Stomach (tissue), 9 donors: ENCODE data around the gene KRT7. TPM values are rescaled to one million over a fixed set of nuclear protein-coding genes. Genes with fewer than 3 reads are reported as not detected.
A peak's percentile ranks its signal among the peaks of the same experiment; 100 is the strongest.

Experiments
- DNase-seq, 2 donors: peaks; one replicate each; pipeline versions ENCODE4 v3.0.0 to v3.0.0-alpha.2; 2013 to 2019
- H3K27ac ChIP-seq, 5 donors: fragments of 200-600 bp in 4 of 5; sonication (generic) in 4 of 5; one replicate each; pipeline ENCODE4 v1.5.1; 2013 to 2019; ENCODE audit warnings: mild to moderate bottlenecking in 1 of 5, moderate library complexity in 1 of 5
- H3K27me3 ChIP-seq, 3 donors: fragments of 200-600 bp; sonication (generic); one replicate each; pipeline ENCODE4 v1.5.1; 2017 to 2019; ENCODE audit warnings: mixed run types in 1 of 3
- H3K36me3 ChIP-seq, 4 donors: fragments of 200-600 bp; sonication (generic); 1 replicate in 3 of 4; 2 replicates in 1 of 4; pipeline ENCODE4 v1.5.1; 2016 to 2019
- H3K4me1 ChIP-seq, 4 donors: fragments of 200-600 bp; sonication (generic); one replicate each; pipeline ENCODE4 v1.5.1; 2016 to 2019
- H3K4me3 ChIP-seq, 4 donors: fragments of 200-600 bp; sonication (generic) in 3 of 4; one replicate each; pipeline ENCODE4 v1.5.1; 2016 to 2019; ENCODE audit warnings: mild to moderate bottlenecking in 1 of 4
- H3K9me3 ChIP-seq, 4 donors: fragments of 200-600 bp; sonication (generic); one replicate each; pipeline ENCODE4 v1.5.1; 2016 to 2019
- EP300 ChIP-seq: sonication (generic); formaldehyde crosslinking; IDR thresholded peaks from one replicate; pipeline ENCODE4 v1.6.1; 2017; ENCODE audit warnings: antibody characterized with exemption
- POLR2A ChIP-seq, 4 donors: fragments of 450-650 bp; IDR thresholded peaks; one replicate each; pipeline ENCODE4 v1.6.1; 2016; ENCODE audit warnings: antibody characterized with exemption in 4 of 4, control low read depth in 2 of 4, mild to moderate bottlenecking in 1 of 4, moderate library complexity in 1 of 4
- POLR2AphosphoS5 ChIP-seq, 3 donors: sonication (generic); formaldehyde crosslinking; IDR thresholded peaks; one replicate each; pipeline ENCODE4 v1.6.1; 2016; ENCODE audit warnings: antibody characterized with exemption in 3 of 3
- WGBS, 5 donors: extraction: QIAGEN DNeasy Blood & Tissue Kit in 3 of 5; methylation state at CpG; one replicate each; pipeline versions ENCODE4 v1.1.5 to v1.1.7; 2013 to 2018; 5-methylcytosine and 5-hydroxymethylcytosine counted together
- intact Hi-C: fragments of 100-400 bp; cut with DNase I; formaldehyde crosslinking; loops from one replicate; pipeline ENCODE4 v1.15.1; 2023; ENCODE audit warnings: low total_unique reads
- polyA plus RNA-seq, 3 donors: library from polyadenylated mRNA; stranded (reverse); fragments of 200-250 nt; gene quantifications; one replicate each; pipeline ENCODE4 v1.2.3, GENCODE V29; 2013
- total RNA-seq, 5 donors: library from RNA; depleted of rRNA; stranded (reverse); fragments of >200 nt; gene quantifications; one replicate each; pipeline versions ENCODE4 v1.1.0 to v1.2.3, GENCODE V29; 2014 to 2016
- TF ChIP-seq, protein P1 (sequence below), 7 experiments: fragments of 450-650 bp in 4 of 7; fragments of 200-600 bp in 3 of 7; sonication (generic) in 3 of 7; IDR thresholded peaks; one replicate each; pipeline ENCODE4 v1.5.1; 2016 to 2019; ENCODE audit warnings: antibody characterized with exemption in 7 of 7, control low read depth in 2 of 7, mild to moderate bottlenecking in 1 of 7
- donor health status: healthy with polysubstance abuse.
- donor health status: Bipolar disorder and iron deficiency.
- donor health status: healthy.

KRT7 gene
- total and polyA plus RNA-seq, 8 donors, result 6.4 to 214 (median 117) TPM; not detected in 2

- intact Hi-C loops, result no loop called here
- TF ChIP-seq EP300, result no peak
- no peak for TF ChIP-seq POLR2AphosphoS5 (IDR thresholded peaks at IDR 0.05)
- TF ChIP-seq, protein P1, sequence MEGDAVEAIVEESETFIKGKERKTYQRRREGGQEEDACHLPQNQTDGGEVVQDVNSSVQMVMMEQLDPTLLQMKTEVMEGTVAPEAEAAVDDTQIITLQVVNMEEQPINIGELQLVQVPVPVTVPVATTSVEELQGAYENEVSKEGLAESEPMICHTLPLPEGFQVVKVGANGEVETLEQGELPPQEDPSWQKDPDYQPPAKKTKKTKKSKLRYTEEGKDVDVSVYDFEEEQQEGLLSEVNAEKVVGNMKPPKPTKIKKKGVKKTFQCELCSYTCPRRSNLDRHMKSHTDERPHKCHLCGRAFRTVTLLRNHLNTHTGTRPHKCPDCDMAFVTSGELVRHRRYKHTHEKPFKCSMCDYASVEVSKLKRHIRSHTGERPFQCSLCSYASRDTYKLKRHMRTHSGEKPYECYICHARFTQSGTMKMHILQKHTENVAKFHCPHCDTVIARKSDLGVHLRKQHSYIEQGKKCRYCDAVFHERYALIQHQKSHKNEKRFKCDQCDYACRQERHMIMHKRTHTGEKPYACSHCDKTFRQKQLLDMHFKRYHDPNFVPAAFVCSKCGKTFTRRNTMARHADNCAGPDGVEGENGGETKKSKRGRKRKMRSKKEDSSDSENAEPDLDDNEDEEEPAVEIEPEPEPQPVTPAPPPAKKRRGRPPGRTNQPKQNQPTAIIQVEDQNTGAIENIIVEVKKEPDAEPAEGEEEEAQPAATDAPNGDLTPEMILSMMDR (IDR thresholded peaks at IDR 0.05), result no peak
- TF ChIP-seq POLR2A (IDR thresholded peaks at IDR 0.05), result no peak
- Histone ChIP-seq H3K36me3 (no peaks in the 10 kb centered on the region), H3K4me3 (no peak overlapping the region), H3K4me1 (peaks cover 14 to 69% (median 30%) of the 10 kb centered on the region in 4 donors), H3K9me3 (no peaks in the 10 kb centered on the region), H3K27ac (no peak overlapping the region), H3K27me3 (no peaks in the 10 kb centered on the region)
- WGBS, 5 donors, result 23 to 55% (median 29%) methylated on average over 3 of the region's 3 CpGs
- no peak for DNase-seq
Observed at GRCh38 chr12:52189376-52190174, 43.5 kb upstream of the KRT7 start.

GRCh38 chr12:52190860-52191729 lies 41.9 kb upstream of the KRT7 start:
- WGBS, 5 donors, result 71 to 86% (median 78%) methylated on average over 8 to 16 of the region's 16 CpGs
- no peak for TF ChIP-seq EP300
- TF ChIP-seq, protein P1 (IDR thresholded peaks at IDR 0.05), result no peak
- TF ChIP-seq POLR2AphosphoS5 (IDR thresholded peaks at IDR 0.05), result no peak
- no peak for TF ChIP-seq POLR2A (IDR thresholded peaks at IDR 0.05)
- DNase-seq, result no peak
- H3K36me3 ChIP-seq, result no peaks in the 10 kb centered on the region
- peaks cover 14 to 56% (median 30%) of the 10 kb centered on the region in 4 donors for H3K4me1 ChIP-seq
- H3K27me3 ChIP-seq, result no peaks in the 10 kb centered on the region
- H3K9me3 ChIP-seq, result no peaks in the 10 kb centered on the region
- H3K4me3 ChIP-seq, result no peak overlapping the region
- peak overlapping the region in 3 of 5 donors; percentile 56 to 76 (median 75) for H3K27ac ChIP-seq
- intact Hi-C loops, result no loop called here

GRCh38 chr12:52191841-52192791 lies 40.9 kb upstream of the KRT7 start, which contains the start of gene KRT80:
Gene KRT80 (minus strand): TSS chr12:52192014. CDS start chr12:52191902, 112 bp downstream.
- H3K36me3 ChIP-seq, result no peaks in the 10 kb centered on the region
- intact Hi-C loops, result no loop called here
- WGBS, 5 donors, result 36 to 50% (median 41%) methylated on average over 10 to 20 of the region's 20 CpGs
- H3K27me3 ChIP-seq, result no peaks in the 10 kb centered on the region
- peak; percentile 89 to 95 for DNase-seq
- no peaks in the 10 kb centered on the region for H3K9me3 ChIP-seq
- TF ChIP-seq, protein P1 (IDR thresholded peaks at IDR 0.05), result peak in 1 of 7 experiments; percentile 14
- TF ChIP-seq POLR2AphosphoS5 (IDR thresholded peaks at IDR 0.05), result peak; percentile 63 to 90 (median 69)
- TF ChIP-seq EP300, result peak; percentile 54
- TF ChIP-seq POLR2A (IDR thresholded peaks at IDR 0.05), result no peak
- H3K27ac ChIP-seq, result peak within 1 kb of the TSS in 4 of 5 donors; percentile 50 to 76 (median 66)
- H3K4me1 ChIP-seq, result peaks cover 14 to 47% (median 30%) of the 10 kb centered on the region in 4 donors
- no peak within 1 kb of the TSS for H3K4me3 ChIP-seq
